Thymus (tissue), 11 donors: ENCODE measurements around the gene USP21. TPM values are rescaled to one million over a fixed set of nuclear protein-coding genes. Genes with fewer than 3 reads are reported as not detected.

ENCODE experiments used
- DNase-seq, 9 donors: peaks; one replicate each; pipeline ENCODE4 v3.0.0-alpha.2; 2013; ENCODE audit warnings: low spot score in 9 of 9, low read depth in 6 of 9, missing footprints in 1 of 9
- H3K27ac ChIP-seq, 2 donors: one replicate each; pipeline ENCODE4 v1.5.1; 2013; ENCODE audit warnings: control low read depth in 1 of 2, low read depth in 1 of 2, low read length in 1 of 2, mild to moderate bottlenecking in 1 of 2, moderate library complexity in 1 of 2
- H3K27me3 ChIP-seq, 2 donors: one replicate each; pipeline ENCODE4 v1.5.1; 2013; ENCODE audit warnings: low read length in 1 of 2; ENCODE audit not compliant: control insufficient read depth in 2 of 2, insufficient read depth in 1 of 2
- H3K36me3 ChIP-seq, 2 donors: one replicate each; pipeline ENCODE4 v1.5.1; 2013; ENCODE audit warnings: low read length in 1 of 2, mild to moderate bottlenecking in 1 of 2, moderate library complexity in 1 of 2; ENCODE audit not compliant: control insufficient read depth in 2 of 2, insufficient read depth in 2 of 2
- H3K4me1 ChIP-seq, 2 donors: one replicate each; pipeline ENCODE4 v1.5.1; 2013; ENCODE audit warnings: low read length in 2 of 2; ENCODE audit not compliant: control insufficient read depth in 2 of 2, insufficient read depth in 2 of 2
- H3K4me3 ChIP-seq, 2 donors: one replicate each; pipeline ENCODE4 v1.5.1; 2013; ENCODE audit warnings: low read length in 2 of 2, control low read depth in 1 of 2, mild to moderate bottlenecking in 1 of 2
- H3K9me3 ChIP-seq, 2 donors: one replicate each; pipeline ENCODE4 v1.5.1; 2013; ENCODE audit warnings: low read length in 1 of 2, mild to moderate bottlenecking in 1 of 2; ENCODE audit not compliant: control insufficient read depth in 2 of 2, insufficient read depth in 1 of 2
- WGBS: extraction: QIAGEN DNeasy Blood & Tissue Kit; methylation state at CpG from one replicate; pipeline ENCODE4 v1.1.7; 2013; 5-methylcytosine and 5-hydroxymethylcytosine counted together
- polyA plus RNA-seq: library from polyadenylated mRNA; stranded (reverse); fragments of 200-250 nt; gene quantifications from one replicate; pipeline ENCODE4 v1.2.3, GENCODE V29; 2013
- total RNA-seq: library from RNA; stranded (reverse); fragments of 120-200 nt; gene quantifications from one replicate; pipeline ENCODE4 v1.2.4, GENCODE V29; 2013
- donor health status: healthy.

Gene USP21
- total and polyA plus RNA-seq, 2 donors = 10.0 to 23.4 TPM

DNA sequence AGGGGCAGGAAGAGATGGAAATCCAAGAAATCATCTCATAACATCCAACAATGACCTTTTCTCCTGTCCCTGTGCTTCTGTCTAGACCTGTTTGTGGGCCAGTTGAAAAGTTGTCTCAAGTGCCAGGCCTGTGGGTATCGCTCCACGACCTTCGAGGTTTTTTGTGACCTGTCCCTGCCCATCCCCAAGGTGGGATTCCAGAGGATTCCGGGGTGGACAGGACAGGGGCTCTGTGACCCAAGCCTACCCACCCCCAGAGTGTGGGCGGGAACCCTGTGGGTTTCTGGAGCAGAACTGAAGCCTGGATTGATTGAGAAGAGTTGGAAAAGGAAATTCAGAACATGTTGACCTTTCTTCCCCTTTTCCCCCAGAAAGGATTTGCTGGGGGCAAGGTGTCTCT, 4.5 kb downstream of the USP21 start:
- 97% methylated on average over 5 of the region's 5 CpGs for WGBS
- DNase-seq = no peak
- Histone ChIP-seq H3K27me3 (no peaks in the 10 kb centered on the region), H3K36me3 (peaks cover 29 to 32% of the 10 kb centered on the region in 2 donors), H3K4me3 (no peak overlapping the region), H3K27ac (no peak overlapping the region), H3K9me3 (no peaks in the 10 kb centered on the region), H3K4me1 (peaks cover 20 to 34% of the 10 kb centered on the region in 2 donors)

DNA sequence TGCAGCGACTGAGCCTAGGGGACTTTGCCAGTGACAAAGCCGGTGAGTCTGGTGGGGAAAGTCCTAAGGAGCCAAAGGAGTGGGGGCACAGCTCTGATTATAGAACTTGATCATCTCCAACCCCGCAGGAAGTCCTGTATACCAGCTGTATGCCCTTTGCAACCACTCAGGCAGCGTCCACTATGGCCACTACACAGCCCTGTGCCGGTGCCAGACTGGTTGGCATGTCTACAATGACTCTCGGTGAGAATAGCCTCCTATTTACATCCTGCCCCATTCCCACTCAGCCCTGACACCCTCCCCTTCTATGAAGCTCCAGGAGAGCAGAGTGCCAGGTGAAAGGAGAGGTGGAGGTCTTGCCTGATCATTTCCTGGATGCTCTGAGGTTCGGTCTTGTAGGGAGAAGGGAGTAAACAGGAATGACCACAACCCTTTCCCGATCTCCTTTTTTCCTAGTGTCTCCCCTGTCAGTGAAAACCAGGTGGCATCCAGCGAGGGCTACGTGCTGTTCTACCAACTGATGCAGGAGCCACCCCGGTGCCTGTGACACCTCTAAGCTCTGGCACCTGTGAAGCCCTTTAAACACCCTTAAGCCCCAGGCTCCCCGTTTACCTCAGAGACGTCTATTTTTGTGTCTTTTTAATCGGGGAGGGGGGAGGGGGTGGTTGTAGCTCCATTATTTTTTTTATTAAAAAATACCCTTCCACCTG, 5.8 kb downstream of the USP21 start:
- peak overlapping the region; percentile 62 to 79 for H3K4me3 ChIP-seq
- H3K9me3 ChIP-seq = no peaks in the 10 kb centered on the region
- H3K4me1 ChIP-seq = peaks cover 16 to 27% of the 10 kb centered on the region in 2 donors
- WGBS = 80% methylated on average over 14 of the region's 14 CpGs
- no peaks in the 10 kb centered on the region for H3K27me3 ChIP-seq
- peaks cover 34 to 40% of the 10 kb centered on the region in 2 donors for H3K36me3 ChIP-seq
- peak overlapping the region in 1 of 2 donors; percentile 95 for H3K27ac ChIP-seq
- no peak for DNase-seq

- peaks cover 37 to 47% of the 10 kb centered on the region in 2 donors for H3K36me3 ChIP-seq
- peak; percentile 83 to 97 (median 92) for DNase-seq
- H3K4me1 ChIP-seq = peaks cover 12 to 21% of the 10 kb centered on the region in 2 donors
- peak within 1 kb of the TSS; percentile 85 to 95 for H3K27ac ChIP-seq
- no peaks in the 10 kb centered on the region for H3K27me3 ChIP-seq
- no peaks in the 10 kb centered on the region for H3K9me3 ChIP-seq
- under 1% methylated on average over 54 of the region's 54 CpGs for WGBS
- peak within 1 kb of the TSS; percentile 62 to 79 for H3K4me3 ChIP-seq
Observed at GRCh38 chr1:161165742-161166668, 6.7 kb downstream of the USP21 start, which contains the start of gene PPOX. Gene PPOX, plus strand, starts transcription at chr1:161166426. Its CDS starts 422 bp downstream, at chr1:161166848.

GRCh38 chr1:161166669-161167548, 7.6 kb downstream of the USP21 start:
- DNase-seq = no peak
- no peaks in the 10 kb centered on the region for H3K27me3 ChIP-seq
- H3K9me3 ChIP-seq = no peaks in the 10 kb centered on the region
- peaks cover 12 to 21% of the 10 kb centered on the region in 2 donors for H3K4me1 ChIP-seq
- peaks cover 46 to 54% of the 10 kb centered on the region in 2 donors for H3K36me3 ChIP-seq
- peak overlapping the region; percentile 62 to 79 for H3K4me3 ChIP-seq
- H3K27ac ChIP-seq = peak overlapping the region; percentile 58
- 13% methylated on average over 33 of the region's 33 CpGs for WGBS

- peaks cover 12 to 21% of the 10 kb centered on the region in 2 donors for H3K4me1 ChIP-seq
- WGBS = 96% methylated on average over 9 of the region's 9 CpGs
- no peak for DNase-seq
- no peak overlapping the region for H3K27ac ChIP-seq
- no peak overlapping the region for H3K4me3 ChIP-seq
- H3K27me3 ChIP-seq = no peaks in the 10 kb centered on the region
- no peaks in the 10 kb centered on the region for H3K9me3 ChIP-seq
- H3K36me3 ChIP-seq = peaks cover 55% of the 10 kb centered on the region in 2 donors
Observed at GRCh38 chr1:161168906-161169305, 9.6 kb downstream of the USP21 start.

DNA sequence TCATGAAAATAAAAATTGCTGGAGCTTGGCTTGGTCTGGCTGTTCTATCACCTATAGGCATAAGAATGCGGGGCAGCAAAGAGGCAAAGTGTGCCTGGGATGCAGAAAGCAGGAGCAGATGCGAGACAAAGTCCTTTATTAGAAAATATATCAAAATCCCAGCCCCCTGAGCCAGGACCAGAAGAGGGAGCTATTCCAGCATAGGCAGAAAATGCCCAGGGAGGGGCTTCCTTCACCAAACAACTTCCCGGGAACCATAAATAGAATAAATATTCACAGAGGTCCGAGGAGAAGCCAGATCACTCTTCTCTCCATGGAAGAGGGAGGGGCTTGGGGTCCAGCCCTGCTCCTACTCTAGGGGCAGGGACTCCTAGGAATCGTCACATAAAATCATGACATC, 11.9 kb downstream of the USP21 start:
- Histone ChIP-seq H3K27ac (no peak overlapping the region), H3K9me3 (no peaks in the 10 kb centered on the region), H3K27me3 (no peaks in the 10 kb centered on the region), H3K4me1 (peaks cover 12 to 16% of the 10 kb centered on the region in 2 donors), H3K4me3 (no peak overlapping the region), H3K36me3 (peaks cover 52 to 66% of the 10 kb centered on the region in 2 donors)
- WGBS = 93% methylated on average over 5 of the region's 5 CpGs
- DNase-seq = no peak

DNA sequence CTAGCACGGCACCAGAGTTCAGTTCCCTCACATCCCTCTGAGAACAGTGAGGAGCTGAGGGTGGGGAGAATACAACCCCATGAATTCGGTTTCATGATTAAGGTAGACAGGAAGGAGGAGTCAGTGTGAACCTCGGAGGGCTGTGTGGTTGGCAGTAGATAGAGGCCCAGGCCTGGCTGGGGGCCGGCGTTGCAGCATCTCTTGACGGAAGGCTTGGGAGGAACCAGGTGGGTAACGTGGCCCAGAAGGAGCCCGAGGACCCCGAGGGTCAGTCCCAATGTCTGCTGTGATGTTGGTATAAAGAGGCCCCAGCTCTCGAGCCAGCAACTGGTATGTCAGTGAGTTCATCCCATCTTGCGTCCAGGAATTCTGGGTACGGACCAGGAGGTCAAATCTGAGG, 12.4 kb downstream of the USP21 start:
- Histone ChIP-seq H3K36me3 (peaks cover 52 to 66% of the 10 kb centered on the region in 2 donors), H3K4me1 (peaks cover 15 to 19% of the 10 kb centered on the region in 2 donors), H3K27ac (no peak overlapping the region), H3K4me3 (no peak overlapping the region), H3K9me3 (no peaks in the 10 kb centered on the region), H3K27me3 (no peaks in the 10 kb centered on the region)
- 97% methylated on average over 12 of the region's 12 CpGs for WGBS
- no peak for DNase-seq

DNA sequence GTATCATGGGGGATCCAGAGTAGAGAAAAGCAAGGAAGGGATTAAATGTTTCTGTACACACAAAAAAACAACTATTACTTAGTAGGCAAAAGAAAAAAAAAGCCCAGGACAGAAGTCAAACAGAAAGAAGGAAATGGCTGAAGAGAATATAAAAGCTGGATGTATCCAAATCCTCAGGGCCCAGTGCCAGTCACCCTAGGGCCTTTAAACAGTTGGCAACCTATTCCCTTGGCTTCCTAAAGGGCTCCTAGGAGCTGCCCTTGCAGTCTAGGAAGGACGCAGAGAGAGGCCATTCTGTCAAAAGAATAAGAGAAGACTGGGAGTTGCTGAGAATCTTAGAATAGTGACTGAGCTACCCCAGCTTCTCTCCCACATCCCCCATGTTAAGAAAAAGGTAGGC, 13.0 kb downstream of the USP21 start:
- no peaks in the 10 kb centered on the region for H3K9me3 ChIP-seq
- no peaks in the 10 kb centered on the region for H3K27me3 ChIP-seq
- no peak for DNase-seq
- WGBS = 100% methylated on average over 1 of the region's 1 CpG
- peaks cover 8 to 17% of the 10 kb centered on the region in 2 donors for H3K4me1 ChIP-seq
- H3K27ac ChIP-seq = no peak overlapping the region
- no peak overlapping the region for H3K4me3 ChIP-seq
- H3K36me3 ChIP-seq = peaks cover 52 to 66% of the 10 kb centered on the region in 2 donors
